CD1c-positive myeloid dendritic cell (primary cell): ENCODE results near the gene TSPAN14.
"Not testable (repeated sequence)": the region's sequence is repeated elsewhere in the genome, so short reads cannot be mapped to it uniquely, and the experiment has no call there.

Experiments used
- DNase-seq: peaks from one replicate; pipeline ENCODE4 v3.0.0-alpha.2; 2016; ENCODE audit errors: extremely low spot score

TSPAN14 gene

GRCh38 chr10:80468806-80469421 lies 14.8 kb downstream of the TSPAN14 start:
- no peak for DNase-seq

GRCh38 chr10:80470266-80470665 lies 16.2 kb downstream of the TSPAN14 start:
- DNase-seq: no peak

- DNase-seq: no peak
Observed at GRCh38 chr10:80471001-80471400, 16.9 kb downstream of the TSPAN14 start.

GRCh38 chr10:80471715-80472233 lies 17.7 kb downstream of the TSPAN14 start:
- DNase-seq: no peak

GRCh38 chr10:80472234-80473095 lies 18.4 kb downstream of the TSPAN14 start:
- DNase-seq: no peak

GRCh38 chr10:80473096-80473657 lies 19.1 kb downstream of the TSPAN14 start:
- no peak for DNase-seq

- DNase-seq: no peak
Observed at GRCh38 chr10:80473692-80474596, 19.8 kb downstream of the TSPAN14 start.

GRCh38 chr10:80474597-80474910 lies 20.4 kb downstream of the TSPAN14 start:
- no peak for DNase-seq

- DNase-seq: no peak
Observed at GRCh38 chr10:80474941-80475340, 20.8 kb downstream of the TSPAN14 start.

GRCh38 chr10:80475641-80476040 lies 21.5 kb downstream of the TSPAN14 start:
- not testable (repeated sequence) for DNase-seq

- DNase-seq: no peak
Observed at GRCh38 chr10:80476685-80477084, 22.6 kb downstream of the TSPAN14 start.

- DNase-seq: peak; percentile 59
Observed at GRCh38 chr10:80477813-80478212, 23.7 kb downstream of the TSPAN14 start.

- DNase-seq: not testable (repeated sequence)
Observed at GRCh38 chr10:80480373-80480772, 26.3 kb downstream of the TSPAN14 start.

- DNase-seq: no peak
Observed at GRCh38 chr10:80480852-80481251, 26.7 kb downstream of the TSPAN14 start.

- no peak for DNase-seq
Observed at GRCh38 chr10:80484243-80484642, 30.1 kb downstream of the TSPAN14 start.

- no peak for DNase-seq
Observed at GRCh38 chr10:80484676-80485075, 30.6 kb downstream of the TSPAN14 start.

- no peak for DNase-seq
Observed at GRCh38 chr10:80485076-80485945, 31.2 kb downstream of the TSPAN14 start.

- peak; percentile 71 for DNase-seq
Observed at GRCh38 chr10:80485946-80486764, 32.0 kb downstream of the TSPAN14 start.

- DNase-seq: no peak
Observed at GRCh38 chr10:80486785-80487420, 32.8 kb downstream of the TSPAN14 start.
